A549 (cell line): ENCODE data around the gene EDEM1. TPM values are rescaled to one million over a fixed set of nuclear protein-coding genes. Genes with fewer than 3 reads are reported as not detected.
"Not testable (repeated sequence)": the region's sequence is repeated elsewhere in the genome, so short reads cannot be mapped to it uniquely, and the experiment has no call there.

Experiments used
- ATAC-seq, 2 experiments: fragments of 200-7000 bp in 1 of 2; fragments of >200 bp in 1 of 2; cut with Nextera tagmentation in 1 of 2; cut with Tn5 transposase in 1 of 2; 3 replicates each; pipeline versions ENCODE4 v1.8.0 to v1.9.1; 2018 to 2020; ENCODE audit warnings: mild to moderate bottlenecking in 1 of 2, moderate library complexity in 1 of 2
- CTCF ChIA-PET: fragments of 300-600 bp; sonication (Branson Sonifier 250); formaldehyde crosslinking; extraction: SDS; loops from one replicate; lab custom pipeline; 2021; ENCODE audit warnings: antibody characterized with exemption, inconsistent platforms; lab: Yijun Ruan, JAX
- POLR2A ChIA-PET: fragments of 350-600 bp; formaldehyde crosslinking; extraction: SDS; loops from one replicate; lab custom pipeline; 2021; ENCODE audit warnings: antibody characterized with exemption, inconsistent platforms; lab: Yijun Ruan, JAX
- DNase-seq, 2 experiments: peaks; one replicate each; pipeline versions ENCODE4 v3.0.0 to v3.0.0-alpha.2; 2011 to 2016; ENCODE audit warnings: low read depth in 1 of 2, low spot score in 1 of 2
- FAIRE-seq: peaks from 2 replicates; lab custom pipeline; 2011; peaks lifted over from hg19 to GRCh38; lab: Jason Lieb, UNC
- H3K27ac ChIP-seq, 2 experiments: fragments of >200 bp; sonication (Bioruptor Twin); formaldehyde crosslinking; 3 replicates each; pipeline ENCODE4 v1.5.1; 2016 to 2017
- H3K4me1 ChIP-seq: fragments of >200 bp; sonication (Bioruptor Twin); formaldehyde crosslinking; 3 replicates; pipeline ENCODE4 v1.6.1; 2016
- H3K4me2 ChIP-seq: fragments of >200 bp; sonication (Bioruptor Twin); formaldehyde crosslinking; 3 replicates; pipeline ENCODE4 v1.6.1; 2016
- H3K4me3 ChIP-seq: fragments of >200 bp; sonication (Bioruptor Twin); formaldehyde crosslinking; 3 replicates; pipeline ENCODE4 v1.5.1; 2016
- H3K9me3 ChIP-seq: fragments of >200 bp; sonication (Bioruptor Twin); formaldehyde crosslinking; 3 replicates; pipeline ENCODE4 v1.6.1; 2016
- CBX2 ChIP-seq: fragments of 200-600 bp; sonication (generic); IDR thresholded peaks from 2 replicates; pipeline ENCODE4 v1.6.1; 2016; ENCODE audit warnings: low read depth, mild to moderate bottlenecking, borderline replicate concordance
- EHF ChIP-seq: fragments of 250-450 bp; sonication (Bioruptor Pico); IDR thresholded peaks from 2 replicates; pipeline ENCODE4 v1.5.0; 2020; ENCODE audit warnings: mild to moderate bottlenecking
- EHMT2 ChIP-seq: fragments of 200-600 bp; sonication (generic); IDR thresholded peaks from 2 replicates; pipeline ENCODE4 v1.6.1; 2016; ENCODE audit warnings: antibody characterized with exemption, low read depth, mild to moderate bottlenecking, moderate library complexity
- FOSL2 ChIP-seq, 2 experiments: fragments of 450-650 bp in 1 of 2; fragments of >200 bp in 1 of 2; sonication (Bioruptor Twin) in 1 of 2; formaldehyde crosslinking; IDR thresholded peaks; 2 replicates each; pipeline versions ENCODE4 v1.5.0 to v1.6.1; 2016 to 2020; ENCODE audit warnings: mild to moderate bottlenecking in 1 of 2, moderate library complexity in 1 of 2
- FOXS1 ChIP-seq: fragments of 250-450 bp; sonication (Bioruptor Pico); IDR thresholded peaks from 2 replicates; pipeline ENCODE4 v1.5.0; 2020; ENCODE audit warnings: mild to moderate bottlenecking, moderate library complexity
- HDAC2 ChIP-seq: fragments of 200-600 bp; sonication (generic); IDR thresholded peaks from 2 replicates; pipeline ENCODE4 v1.6.1; 2016
- HEYL ChIP-seq: fragments of 250-450 bp; sonication (Bioruptor Pico); IDR thresholded peaks from 2 replicates; pipeline ENCODE4 v1.8.0; 2021; ENCODE audit warnings: mild to moderate bottlenecking, moderate library complexity
- JUNB ChIP-seq: fragments of >200 bp; sonication (Bioruptor Twin); formaldehyde crosslinking; IDR thresholded peaks from 2 replicates; pipeline ENCODE4 v1.6.1; 2016
- KDM5A ChIP-seq: fragments of 200-600 bp; sonication (generic); IDR thresholded peaks from 2 replicates; pipeline ENCODE4 v1.6.1; 2016; ENCODE audit warnings: antibody characterized with exemption, mild to moderate bottlenecking
- MAFK ChIP-seq: fragments of 450-650 bp; IDR thresholded peaks from 2 replicates; pipeline ENCODE4 v1.6.1; 2014; ENCODE audit not compliant: partially characterized antibody
- RAD21 ChIP-seq, 2 experiments: fragments of >200 bp in 1 of 2; sonication (Bioruptor Twin) in 1 of 2; formaldehyde crosslinking in 1 of 2; IDR thresholded peaks in 1 of 2; conservative IDR thresholded peaks in 1 of 2; 2 replicates in 1 of 2; 3 replicates in 1 of 2; pipeline ENCODE4 v1.6.1; 2012 to 2018; ENCODE audit warnings: inconsistent platforms in 1 of 2
- RARB ChIP-seq: fragments of 250-450 bp; sonication (Bioruptor Pico); IDR thresholded peaks from 2 replicates; pipeline ENCODE4 v1.8.0; 2021; ENCODE audit warnings: mild to moderate bottlenecking, moderate library complexity
- SREBF2 ChIP-seq: fragments of 450-650 bp; IDR thresholded peaks from 2 replicates; pipeline ENCODE4 v1.6.1; 2014; ENCODE audit warnings: mild to moderate bottlenecking, moderate library complexity
- TFCP2L1 ChIP-seq: fragments of 250-450 bp; sonication (Bioruptor Pico); IDR thresholded peaks from 2 replicates; pipeline ENCODE4 v1.5.0; 2021; ENCODE audit warnings: mild to moderate bottlenecking
- TP53 ChIP-seq: fragments of 250-450 bp; sonication (Bioruptor Pico); IDR thresholded peaks from 2 replicates; pipeline ENCODE4 v1.5.0; 2021; ENCODE audit warnings: mild to moderate bottlenecking, moderate library complexity
- ZC3H11A ChIP-seq: fragments of 450-650 bp; IDR thresholded peaks from 2 replicates; pipeline ENCODE4 v1.6.1; 2014; ENCODE audit warnings: antibody characterized with exemption, mild to moderate bottlenecking
- ZSCAN20 ChIP-seq: fragments of 250-450 bp; sonication (Bioruptor Pico); IDR thresholded peaks from 2 replicates; pipeline ENCODE4 v1.8.0; 2022; ENCODE audit warnings: mild to moderate bottlenecking, moderate library complexity
- WGBS: methylation state at CpG from one replicate; pipeline ENCODE4 v1.1.6; 2017; ENCODE audit errors: missing lambda C conversion rate; 5-methylcytosine and 5-hydroxymethylcytosine counted together
- polyA plus RNA-seq, 4 experiments: library from polyadenylated mRNA; depleted of rRNA in 3 of 4; stranded (reverse); fragments of >200 nt; fragmentation: RNase III in 1 of 4; extraction: RNeasy Plus Mini Kit Qiagen cat#74134 plus additional on column Dnase treatment in 1 of 4; gene quantifications; 2 replicates in 3 of 4; 3 replicates in 1 of 4; pipeline ENCODE4 v1.2.3, GENCODE V29; 2011 to 2017
- TF ChIP-seq, protein P1 (sequence below): fragments of 250-450 bp; sonication (Bioruptor Pico); IDR thresholded peaks from 2 replicates; pipeline ENCODE4 v1.5.0; 2021; ENCODE audit warnings: mild to moderate bottlenecking, moderate library complexity, borderline replicate concordance
- TF ChIP-seq, protein P2 (sequence below): IDR thresholded peaks from 2 replicates; pipeline ENCODE4 v1.6.1; 2012; ENCODE audit warnings: low read depth, borderline replicate concordance

Gene EDEM1
- polyA plus RNA-seq, 2 of the 4 experiments (the other 2 are of a cell fraction), result 16.3 to 40.9 TPM

DNA sequence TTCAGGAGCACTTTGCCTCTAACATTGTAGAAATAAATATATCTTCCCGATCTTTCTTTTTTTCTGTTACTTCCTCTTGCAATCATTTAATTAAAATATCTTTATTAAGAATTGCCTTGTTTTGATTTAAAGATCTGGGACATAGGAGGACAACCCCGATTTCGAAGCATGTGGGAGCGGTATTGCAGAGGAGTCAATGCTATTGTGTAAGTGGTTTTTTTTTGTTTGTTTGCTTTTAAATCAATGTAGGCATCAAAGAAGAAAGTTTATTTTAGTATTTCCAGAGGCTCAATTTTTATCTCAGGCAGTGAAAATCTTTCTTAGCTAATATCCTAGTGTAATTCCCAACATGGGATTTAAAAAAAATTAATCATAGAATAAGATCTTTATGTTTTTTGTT, 15.5 kb upstream of the EDEM1 start:
- H3K4me2 ChIP-seq, result no peak overlapping the region
- WGBS, result 92% methylated on average over 4 of the region's 4 CpGs

DNA sequence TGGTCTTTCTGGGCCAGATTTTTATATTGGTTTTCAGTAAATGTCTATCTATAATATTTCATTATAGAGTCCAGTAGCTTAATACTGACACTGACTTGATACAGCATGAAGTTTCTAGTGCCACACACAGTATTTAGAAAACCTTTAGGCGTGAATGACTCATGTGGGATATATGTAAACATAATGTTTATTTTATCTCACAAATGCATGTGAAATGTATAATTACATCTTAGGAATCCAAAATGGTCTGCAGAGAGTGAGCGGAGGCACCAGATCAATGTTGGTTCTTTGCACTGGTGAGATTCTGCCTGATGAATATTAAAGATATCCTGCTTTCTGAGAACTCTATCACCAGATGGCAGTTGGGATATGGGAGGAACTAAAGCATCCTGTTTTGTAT, 8.5 kb upstream of the EDEM1 start:
- ATAC-seq, DNase-seq, FAIRE-seq, H3K4me1 ChIP-seq, H3K4me3 ChIP-seq, H3K4me2 ChIP-seq, H3K9me3 ChIP-seq, H3K27ac ChIP-seq, POLR2A ChIA-PET: not testable (repeated sequence)
- CTCF ChIA-PET, result interaction anchor here (1.4 kb wide), 1 partner anchor 57 kb away, joined by 4 read pairs; no protein-coding TSS in a partner anchor
- WGBS, result 85% methylated on average over 2 of the region's 2 CpGs

More for the DNA sequence above, 15.5 kb upstream of the EDEM1 start:
- Histone ChIP-seq H3K9me3 (no peaks in the 10 kb centered on the region), H3K4me3 (no peak overlapping the region), H3K27ac (no peak overlapping the region), H3K4me1 (peaks cover 5% of the 10 kb centered on the region; the same call in 1 of the 3 replicates)
- TF ChIP-seq TP53 (CRISPR knock-in tag) (no peak), CBX2 (no peak), TFCP2L1 (CRISPR knock-in tag) (no peak), EHF (CRISPR knock-in tag) (no peak), MAFK (no peak), EHMT2 (no peak), JUNB (no peak), SREBF2 (no peak)
- TF ChIP-seq, protein P1, sequence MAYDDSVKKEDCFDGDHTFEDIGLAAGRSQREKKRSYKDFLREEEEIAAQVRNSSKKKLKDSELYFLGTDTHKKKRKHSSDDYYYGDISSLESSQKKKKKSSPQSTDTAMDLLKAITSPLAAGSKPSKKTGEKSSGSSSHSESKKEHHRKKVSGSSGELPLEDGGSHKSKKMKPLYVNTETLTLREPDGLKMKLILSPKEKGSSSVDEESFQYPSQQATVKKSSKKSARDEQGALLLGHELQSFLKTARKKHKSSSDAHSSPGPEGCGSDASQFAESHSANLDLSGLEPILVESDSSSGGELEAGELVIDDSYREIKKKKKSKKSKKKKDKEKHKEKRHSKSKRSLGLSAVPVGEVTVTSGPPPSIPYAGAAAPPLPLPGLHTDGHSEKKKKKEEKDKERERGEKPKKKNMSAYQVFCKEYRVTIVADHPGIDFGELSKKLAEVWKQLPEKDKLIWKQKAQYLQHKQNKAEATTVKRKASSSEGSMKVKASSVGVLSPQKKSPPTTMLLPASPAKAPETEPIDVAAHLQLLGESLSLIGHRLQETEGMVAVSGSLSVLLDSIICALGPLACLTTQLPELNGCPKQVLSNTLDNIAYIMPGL (CRISPR knock-in tag), result no peak
- TF ChIP-seq, protein P2, sequence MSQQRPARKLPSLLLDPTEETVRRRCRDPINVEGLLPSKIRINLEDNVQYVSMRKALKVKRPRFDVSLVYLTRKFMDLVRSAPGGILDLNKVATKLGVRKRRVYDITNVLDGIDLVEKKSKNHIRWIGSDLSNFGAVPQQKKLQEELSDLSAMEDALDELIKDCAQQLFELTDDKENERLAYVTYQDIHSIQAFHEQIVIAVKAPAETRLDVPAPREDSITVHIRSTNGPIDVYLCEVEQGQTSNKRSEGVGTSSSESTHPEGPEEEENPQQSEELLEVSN, result no peak
- POLR2A ChIA-PET, result interaction anchor here (1.2 kb wide), 1 partner anchor 10 kb away, joined by 3 read pairs; no protein-coding TSS in a partner anchor
- DNase-seq (no peak), FAIRE-seq (no peak), ATAC-seq (no peak)
- CTCF ChIA-PET, result interaction anchor here (0.7 kb wide), 1 partner anchor 145 kb away, joined by 3 read pairs; no protein-coding TSS in a partner anchor

DNA sequence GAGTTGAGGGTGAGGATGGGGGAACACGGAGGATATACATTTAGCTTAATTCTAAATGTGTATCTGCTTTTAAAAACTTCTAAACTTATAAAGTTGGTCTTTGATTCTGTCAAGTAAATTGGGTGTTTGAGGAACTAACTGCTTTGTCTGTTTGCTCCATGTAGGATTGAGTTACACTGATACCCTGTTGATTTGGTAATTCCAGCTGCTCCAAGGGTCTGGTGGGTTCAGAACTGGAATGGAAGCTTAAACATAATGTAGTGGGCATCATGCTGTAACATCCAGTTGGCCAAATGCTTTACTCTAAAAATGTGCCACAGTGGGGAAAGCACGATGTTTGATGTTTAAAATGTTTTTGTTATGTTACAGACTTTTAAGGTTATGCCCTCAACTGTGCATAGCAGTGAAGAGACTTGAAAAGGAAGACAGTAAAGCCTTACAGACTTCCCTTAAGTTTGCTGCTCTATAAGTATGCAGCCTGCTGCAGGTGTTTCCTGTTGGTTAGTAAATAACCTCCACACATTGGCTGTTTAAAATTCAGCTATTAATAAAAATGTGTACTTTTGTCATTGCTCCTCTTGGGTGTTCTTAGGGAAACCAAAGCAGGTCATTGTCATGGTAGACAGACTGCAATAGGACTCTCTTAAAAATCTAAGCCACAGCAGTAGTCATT, 5.9 kb upstream of the EDEM1 start:
- Histone ChIP-seq H3K4me2 (no peak overlapping the region), H3K4me3 (no peak overlapping the region), H3K27ac (no peak overlapping the region), H3K4me1 (0 out of 3 replicates have a peak, but pooled peaks cover 6% of the 10 kb centered on the region), H3K9me3 (no peaks in the 10 kb centered on the region)
- DNase-seq (no peak), ATAC-seq (no peak), FAIRE-seq (no peak)
- ChIA-PET CTCF (no interaction called here), POLR2A (interaction anchor here (1.5 kb wide), 1 partner anchor 9 kb away, joined by 3 read pairs; no protein-coding TSS in a partner anchor)
- no peak for TF ChIP-seq RAD21 (conservative IDR thresholded peaks at IDR 0.05 in 1 of 2, IDR thresholded peaks at IDR 0.05 in 1 of 2)
- TF ChIP-seq, protein P2, result no peak
- no peak for TF ChIP-seq ZSCAN20 (CRISPR knock-in tag)
- TF ChIP-seq, protein P1 (CRISPR knock-in tag), result no peak
- TF ChIP-seq ZC3H11A, result no peak
- TF ChIP-seq FOSL2 (IDR thresholded peaks at IDR 0.05), result no peak
- no peak for TF ChIP-seq FOSL2 (CRISPR knock-in tag; IDR thresholded peaks at IDR 0.05)
- no peak for TF ChIP-seq RARB (CRISPR knock-in tag)
- no peak for TF ChIP-seq CBX2
- TF ChIP-seq EHMT2, result no peak
- no peak for TF ChIP-seq TP53 (CRISPR knock-in tag)
- no peak for TF ChIP-seq KDM5A
- TF ChIP-seq FOXS1 (CRISPR knock-in tag), result no peak
- TF ChIP-seq HDAC2, result no peak
- no peak for TF ChIP-seq HEYL
- WGBS, result 100% methylated on average over 2 of the region's 2 CpGs

DNA sequence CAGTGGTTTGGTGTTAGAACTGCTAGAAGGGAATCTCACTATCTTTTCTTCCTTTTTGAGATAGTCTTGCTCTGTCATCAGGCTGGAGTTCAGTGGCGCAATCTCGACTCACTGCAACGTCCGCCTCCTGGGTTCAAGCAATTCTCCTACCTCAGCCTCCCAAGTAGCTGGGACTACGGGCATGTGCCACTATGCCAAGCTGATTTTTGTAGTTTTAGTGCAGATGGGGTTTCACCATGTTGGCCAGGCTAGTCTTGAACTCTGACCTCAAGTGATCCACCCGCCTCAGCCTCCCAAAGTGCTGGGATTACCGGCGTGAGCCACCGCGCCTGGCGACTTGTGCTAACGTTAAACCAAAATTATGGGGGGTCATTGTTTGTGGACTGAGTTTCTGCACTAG, 3.8 kb upstream of the EDEM1 start:
- H3K4me3 ChIP-seq, H3K4me2 ChIP-seq, H3K4me1 ChIP-seq, DNase-seq, ATAC-seq, POLR2A ChIA-PET, CTCF ChIA-PET, H3K27ac ChIP-seq, FAIRE-seq, H3K9me3 ChIP-seq: not testable (repeated sequence)
- WGBS, result 92% methylated on average over 12 of the region's 12 CpGs
